Measurements from ENCODE around the gene SESN3. TPM values are rescaled to one million over a fixed set of nuclear protein-coding genes. Genes with fewer than 3 reads are reported as not detected.

The SESN3 gene
- total RNA-seq, 6 donors from 2014 or later: 11.5 to 48.8 (median 23.2) TPM

DNA sequence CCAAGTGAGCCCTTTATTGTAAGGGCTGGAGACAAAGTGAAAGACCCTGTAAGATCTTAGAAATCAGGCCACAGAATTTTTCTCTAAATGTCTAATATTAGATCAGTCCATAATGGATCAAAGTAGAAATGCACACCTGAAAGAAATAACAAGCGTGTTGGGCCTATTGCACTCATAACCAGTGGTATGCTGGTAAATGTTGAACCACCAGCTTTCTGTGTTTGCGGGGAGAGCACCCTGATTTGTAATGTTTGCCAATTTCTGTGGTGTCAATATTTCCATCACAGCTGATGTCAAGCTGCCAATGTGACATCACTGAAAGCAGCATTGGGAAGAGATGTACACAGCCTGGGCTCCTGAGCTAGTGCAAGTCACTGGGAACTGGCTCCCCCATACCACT, 95.1 kb downstream of the SESN3 start:
- peaks cover 0 to 7% (median 4%) of the 10 kb centered on the region in 4 donors for H3K4me1 ChIP-seq
- TF ChIP-seq EP300 (IDR thresholded peaks at IDR 0.05) (no peak), POLR2AphosphoS5 (IDR thresholded peaks at IDR 0.05) (no peak), POLR2A (IDR thresholded peaks at IDR 0.05) (no peak)
- TF ChIP-seq, protein P1, sequence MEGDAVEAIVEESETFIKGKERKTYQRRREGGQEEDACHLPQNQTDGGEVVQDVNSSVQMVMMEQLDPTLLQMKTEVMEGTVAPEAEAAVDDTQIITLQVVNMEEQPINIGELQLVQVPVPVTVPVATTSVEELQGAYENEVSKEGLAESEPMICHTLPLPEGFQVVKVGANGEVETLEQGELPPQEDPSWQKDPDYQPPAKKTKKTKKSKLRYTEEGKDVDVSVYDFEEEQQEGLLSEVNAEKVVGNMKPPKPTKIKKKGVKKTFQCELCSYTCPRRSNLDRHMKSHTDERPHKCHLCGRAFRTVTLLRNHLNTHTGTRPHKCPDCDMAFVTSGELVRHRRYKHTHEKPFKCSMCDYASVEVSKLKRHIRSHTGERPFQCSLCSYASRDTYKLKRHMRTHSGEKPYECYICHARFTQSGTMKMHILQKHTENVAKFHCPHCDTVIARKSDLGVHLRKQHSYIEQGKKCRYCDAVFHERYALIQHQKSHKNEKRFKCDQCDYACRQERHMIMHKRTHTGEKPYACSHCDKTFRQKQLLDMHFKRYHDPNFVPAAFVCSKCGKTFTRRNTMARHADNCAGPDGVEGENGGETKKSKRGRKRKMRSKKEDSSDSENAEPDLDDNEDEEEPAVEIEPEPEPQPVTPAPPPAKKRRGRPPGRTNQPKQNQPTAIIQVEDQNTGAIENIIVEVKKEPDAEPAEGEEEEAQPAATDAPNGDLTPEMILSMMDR (IDR thresholded peaks at IDR 0.05): no peak
- DNase-seq (no peak), ATAC-seq (ENCODE audit: low FRiP score in 2 of 2) (no peak)
- no peak overlapping the region for H3K4me3 ChIP-seq
- no peak overlapping the region for H3K27ac ChIP-seq
- 93 to 98% methylated on average over 2 of the region's 2 CpGs for whole genome bisulfite sequencing, 2 donors
- no peaks in the 10 kb centered on the region for H3K27me3 ChIP-seq
- H3K36me3 ChIP-seq: peaks cover 0 to 2% (median 0%) of the 10 kb centered on the region in 4 donors
- H3K9me3 ChIP-seq: no peaks in the 10 kb centered on the region

- ATAC-seq (ENCODE audit: low FRiP score in 2 of 2) (no peak), DNase-seq (no peak)
- Histone ChIP-seq H3K27ac (no peak overlapping the region), H3K27me3 (no peaks in the 10 kb centered on the region), H3K36me3 (peaks cover 0 to 5% (median 1%) of the 10 kb centered on the region in 4 donors), H3K9me3 (no peaks in the 10 kb centered on the region), H3K4me1 (peaks cover 0 to 7% (median 4%) of the 10 kb centered on the region in 4 donors), H3K4me3 (no peak overlapping the region)
- TF ChIP-seq, protein P1 (IDR thresholded peaks at IDR 0.05): no peak
- TF ChIP-seq EP300 (IDR thresholded peaks at IDR 0.05) (no peak), POLR2AphosphoS5 (IDR thresholded peaks at IDR 0.05) (no peak), POLR2A (IDR thresholded peaks at IDR 0.05) (no peak)
- 48 to 71% methylated on average over 3 to 6 of the region's 6 CpGs for WGBS, 2 donors
Measured at GRCh38 chr11:95135155-95135554, 95.8 kb downstream of the SESN3 start.

GRCh38 chr11:95134491-95134890, 96.5 kb downstream of the SESN3 start:
- Histone ChIP-seq H3K27me3 (no peaks in the 10 kb centered on the region), H3K36me3 (peaks cover 0 to 6% (median 2%) of the 10 kb centered on the region in 4 donors), H3K4me3 (no peak overlapping the region), H3K27ac (no peak overlapping the region), H3K4me1 (peaks cover 0 to 7% (median 4%) of the 10 kb centered on the region in 4 donors), H3K9me3 (no peaks in the 10 kb centered on the region)
- peak in 1 of 2 donors; percentile 25 for DNase-seq
- WGBS, 2 donors: 75 to 78% methylated on average over 5 of the region's 5 CpGs
- TF ChIP-seq POLR2AphosphoS5 (IDR thresholded peaks at IDR 0.05) (no peak), POLR2A (IDR thresholded peaks at IDR 0.05) (no peak), EP300 (IDR thresholded peaks at IDR 0.05) (no peak)
- TF ChIP-seq, protein P1 (IDR thresholded peaks at IDR 0.05): no peak
- ATAC-seq (ENCODE audit: low FRiP score in 2 of 2): peak in 1 of 2 donors; percentile 32

GRCh38 chr11:95132956-95133355, 98.0 kb downstream of the SESN3 start:
- peaks cover 0 to 7% (median 4%) of the 10 kb centered on the region in 4 donors for H3K4me1 ChIP-seq
- H3K4me3 ChIP-seq: no peak overlapping the region
- 28 to 41% methylated on average over 2 of the region's 2 CpGs for WGBS, 2 donors
- ATAC-seq (ENCODE audit: low FRiP score in 2 of 2) (no peak), DNase-seq (no peak)
- no peaks in the 10 kb centered on the region for H3K27me3 ChIP-seq
- H3K9me3 ChIP-seq: no peaks in the 10 kb centered on the region
- peaks cover 3 to 20% (median 7%) of the 10 kb centered on the region in 4 donors for H3K36me3 ChIP-seq
- no peak for TF ChIP-seq EP300 (IDR thresholded peaks at IDR 0.05)
- TF ChIP-seq POLR2AphosphoS5 (IDR thresholded peaks at IDR 0.05): no peak
- TF ChIP-seq, protein P1 (IDR thresholded peaks at IDR 0.05): no peak
- no peak for TF ChIP-seq POLR2A (IDR thresholded peaks at IDR 0.05)
- H3K27ac ChIP-seq: no peak overlapping the region

GRCh38 chr11:95128602-95129001, 102.4 kb downstream of the SESN3 start:
- Histone ChIP-seq H3K27me3 (no peaks in the 10 kb centered on the region), H3K9me3 (no peaks in the 10 kb centered on the region), H3K27ac (no peak overlapping the region), H3K36me3 (peaks cover 3 to 20% (median 7%) of the 10 kb centered on the region in 4 donors), H3K4me1 (no peaks in the 10 kb centered on the region), H3K4me3 (no peak overlapping the region)
- DNase-seq (no peak), ATAC-seq (ENCODE audit: low FRiP score in 2 of 2) (no peak)
- TF ChIP-seq, protein P1 (IDR thresholded peaks at IDR 0.05): no peak
- TF ChIP-seq POLR2AphosphoS5 (IDR thresholded peaks at IDR 0.05): no peak
- TF ChIP-seq EP300 (IDR thresholded peaks at IDR 0.05): no peak
- TF ChIP-seq POLR2A (IDR thresholded peaks at IDR 0.05): no peak
- 82 to 86% methylated on average over 2 to 3 of the region's 3 CpGs for WGBS, 2 donors
